GM19238 (cell line): ENCODE results near the gene HOXC12.

Source experiments
- DNase-seq: peaks from one replicate; pipeline ENCODE4 v3.0.0; 2011; ENCODE audit warnings: low spot score; ENCODE audit not compliant: insufficient read length

The HOXC12 gene, protein sequence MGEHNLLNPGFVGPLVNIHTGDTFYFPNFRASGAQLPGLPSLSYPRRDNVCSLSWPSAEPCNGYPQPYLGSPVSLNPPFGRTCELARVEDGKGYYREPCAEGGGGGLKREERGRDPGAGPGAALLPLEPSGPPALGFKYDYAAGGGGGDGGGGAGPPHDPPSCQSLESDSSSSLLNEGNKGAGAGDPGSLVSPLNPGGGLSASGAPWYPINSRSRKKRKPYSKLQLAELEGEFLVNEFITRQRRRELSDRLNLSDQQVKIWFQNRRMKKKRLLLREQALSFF

DNA sequence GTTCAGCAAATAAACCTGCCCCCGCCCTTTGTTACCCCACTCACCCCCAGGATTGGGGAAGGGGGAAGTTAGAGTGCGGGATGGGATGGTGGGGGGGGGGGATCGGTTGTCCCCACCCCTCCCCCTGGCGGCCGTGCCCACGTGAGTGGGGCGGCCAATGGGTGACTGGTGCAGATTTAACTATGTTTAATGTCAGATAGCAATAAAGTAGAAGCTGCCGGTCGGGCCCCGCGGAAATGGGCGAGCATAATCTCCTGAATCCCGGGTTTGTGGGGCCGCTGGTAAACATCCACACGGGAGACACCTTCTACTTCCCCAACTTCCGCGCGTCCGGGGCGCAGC lies at the start of gene HOXC12:
Gene HOXC12, plus strand, starts transcription at position 210 of the 342 bp plus-strand sequence. Its CDS starts 27 bp downstream, at position 237.
- DNase-seq = no peak

DNA sequence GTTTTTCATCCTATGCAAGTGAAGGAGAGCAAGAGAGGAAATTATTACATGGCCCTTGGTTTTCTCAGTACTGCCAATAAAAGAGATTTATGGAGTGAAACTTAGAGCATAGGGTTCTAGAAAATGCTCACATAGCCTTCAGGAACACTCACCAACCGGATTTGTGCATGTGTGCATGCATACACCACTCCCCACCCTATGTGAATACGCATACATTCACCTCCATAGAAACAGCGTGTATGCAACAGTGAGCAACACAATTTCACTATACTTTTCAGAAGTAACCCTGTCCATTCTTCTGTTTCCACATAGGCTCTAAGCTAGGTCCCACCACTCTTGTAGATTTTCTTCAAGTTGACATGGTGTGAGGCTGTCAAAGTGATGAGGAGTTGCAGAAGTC lies 47.6 kb upstream of the HOXC12 start:
- no peak for DNase-seq

DNA sequence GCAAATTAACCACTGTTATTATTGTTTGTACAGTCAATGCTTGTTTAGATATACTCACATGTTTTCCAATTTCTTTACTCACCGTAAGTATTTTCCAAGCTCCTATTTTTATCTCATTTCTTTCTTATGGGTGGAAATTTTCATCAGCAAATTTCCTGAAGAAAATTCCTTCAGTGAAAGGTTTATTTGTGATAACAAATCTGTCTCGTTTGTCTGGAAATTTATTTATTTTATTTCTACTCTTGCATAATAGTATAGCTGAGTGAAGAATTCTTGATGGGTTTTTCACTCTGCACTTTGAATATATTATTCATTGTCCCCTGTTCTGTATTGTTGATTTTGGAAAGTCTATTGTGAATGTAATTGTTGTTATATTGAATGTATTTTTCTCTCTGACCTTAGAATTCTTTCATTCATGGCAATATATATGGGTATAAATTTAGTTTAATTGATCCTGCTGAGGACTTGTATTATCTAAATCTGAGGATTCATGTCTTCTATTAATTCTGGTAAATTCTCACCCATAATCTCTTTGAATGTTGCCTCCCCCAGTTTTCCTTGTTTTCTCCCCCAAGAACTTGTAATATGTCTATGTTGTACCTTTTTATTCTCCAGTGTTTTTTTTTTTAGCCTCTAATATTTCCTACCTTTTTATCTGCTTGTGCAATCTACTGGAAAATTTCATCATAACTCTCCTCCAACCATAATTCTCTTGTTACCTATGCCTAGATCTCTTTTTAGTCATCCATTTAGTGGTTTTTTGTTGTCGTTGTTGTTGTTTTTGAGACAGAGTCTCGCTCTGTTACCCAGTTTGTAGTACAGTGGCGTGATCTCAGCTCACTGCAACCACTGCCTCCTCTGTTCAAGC lies 37.7 kb upstream of the HOXC12 start:
- no peak for DNase-seq

DNA sequence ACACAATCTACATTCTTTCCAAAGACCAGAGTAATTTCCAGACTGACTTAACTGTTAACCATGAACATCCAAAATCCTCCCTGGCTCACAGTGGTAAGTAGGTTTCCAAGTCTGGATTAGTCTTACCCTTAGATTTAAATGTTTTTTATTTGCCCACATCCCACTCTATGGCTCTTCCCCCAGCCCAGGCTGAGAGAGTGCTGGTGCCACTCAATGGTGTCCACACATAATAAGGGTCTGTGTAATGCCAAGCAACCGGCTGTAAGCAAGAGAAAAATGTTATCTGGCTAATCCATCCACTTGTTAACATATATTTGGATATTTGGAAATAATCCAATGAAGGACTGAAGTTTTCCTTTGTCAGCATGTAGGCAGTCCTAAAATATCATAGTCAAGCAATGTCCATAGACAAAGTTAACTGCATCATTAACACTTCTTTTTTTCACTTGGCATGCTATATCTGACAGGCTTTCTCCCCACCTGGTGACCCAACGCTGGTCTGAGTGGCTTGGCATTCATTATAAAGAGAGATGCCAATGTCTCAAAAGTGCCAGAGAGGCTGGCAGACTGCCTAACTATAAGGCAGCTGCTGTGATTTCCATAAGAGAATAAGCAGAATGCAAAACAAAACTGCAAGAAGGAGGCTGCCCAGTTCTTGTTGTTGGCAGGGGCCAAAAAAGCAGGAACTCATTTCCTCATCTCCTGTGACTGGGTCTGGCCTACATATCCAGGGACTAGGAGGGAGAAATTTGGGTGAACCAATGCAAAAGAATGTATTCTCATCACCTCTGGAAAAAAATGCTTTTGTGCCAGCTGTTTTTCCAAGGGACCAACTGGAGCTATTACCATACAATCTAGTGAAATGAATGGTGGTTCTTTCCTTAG lies 29.9 kb upstream of the HOXC12 start:
- no peak for DNase-seq

DNA sequence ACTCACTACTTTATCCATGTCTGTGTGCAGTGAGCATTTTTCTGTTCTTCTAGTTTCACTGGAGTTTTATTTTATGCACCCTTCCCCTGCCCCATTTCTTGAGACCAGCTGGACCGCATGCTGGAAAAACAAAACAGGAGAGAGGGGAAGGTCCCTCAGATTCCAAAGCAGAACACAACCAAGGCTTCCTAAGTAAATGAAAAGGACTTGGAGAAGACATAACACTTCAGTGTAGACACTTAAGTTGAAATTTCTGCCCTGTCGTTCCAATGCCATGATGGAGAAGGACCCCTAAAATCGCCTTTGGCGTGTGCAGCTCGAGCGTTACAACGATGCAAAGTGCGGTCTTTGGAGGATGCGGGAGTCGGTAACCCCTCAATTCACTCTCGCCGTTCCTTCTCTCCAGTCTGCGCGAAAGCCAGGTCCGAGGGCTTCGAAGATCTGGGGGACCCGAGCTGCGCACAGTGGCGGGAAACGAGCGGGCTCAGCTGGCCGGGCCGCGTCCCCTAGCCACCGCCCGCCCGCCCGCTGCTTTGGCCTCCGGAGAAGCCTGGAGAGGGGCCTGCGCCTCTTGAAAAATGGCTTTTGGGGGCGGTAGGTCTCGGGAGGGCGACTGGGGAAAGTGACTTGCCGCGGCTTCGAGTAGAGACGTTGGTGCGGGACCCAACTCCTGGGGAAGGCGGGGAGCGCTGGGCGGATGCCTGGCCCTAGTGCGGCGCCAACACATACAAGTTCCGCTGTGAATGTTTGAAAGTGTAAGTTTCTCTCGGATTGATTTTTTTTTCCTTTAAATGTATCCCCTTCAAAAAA lies 27.3 kb upstream of the HOXC12 start:
- DNase-seq = no peak

DNA sequence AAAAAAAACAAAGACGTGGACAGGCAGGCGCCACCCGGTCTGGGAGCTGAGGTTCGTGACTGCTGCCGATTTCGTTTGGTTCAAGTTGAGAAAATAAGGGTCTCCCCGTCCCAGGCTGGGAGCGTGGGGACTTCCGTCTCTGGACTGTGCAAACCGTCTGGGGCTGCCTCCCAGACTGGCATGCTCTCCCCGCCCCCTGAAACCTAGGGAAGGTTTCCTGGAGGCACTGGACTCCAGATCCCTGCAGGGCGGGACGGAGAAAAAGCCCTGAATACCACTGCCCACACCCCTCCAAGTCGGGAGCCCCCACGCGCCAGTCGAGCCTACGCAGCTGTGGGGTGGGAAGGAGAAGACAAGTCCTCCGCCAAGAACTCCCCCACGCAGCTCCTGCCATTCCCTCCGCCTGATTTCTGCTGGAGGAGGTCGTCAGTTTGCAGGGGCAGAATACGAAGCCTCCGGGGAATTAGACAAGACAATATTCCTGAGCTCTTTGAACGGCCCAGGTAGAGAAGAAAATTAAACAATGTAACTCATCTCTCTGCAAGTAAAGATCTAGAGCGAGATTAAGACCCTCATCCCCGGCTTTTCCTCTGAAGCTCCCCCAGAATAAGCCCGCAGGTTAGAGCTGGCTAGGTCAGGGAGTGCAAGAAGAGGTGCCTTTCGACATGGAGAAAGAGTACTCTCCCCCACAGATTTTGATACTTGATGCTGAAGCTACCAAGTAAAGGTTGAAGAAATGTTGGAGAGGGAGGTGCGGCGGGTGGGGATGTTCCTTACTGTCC lies 26.5 kb upstream of the HOXC12 start:
- no peak for DNase-seq

DNA sequence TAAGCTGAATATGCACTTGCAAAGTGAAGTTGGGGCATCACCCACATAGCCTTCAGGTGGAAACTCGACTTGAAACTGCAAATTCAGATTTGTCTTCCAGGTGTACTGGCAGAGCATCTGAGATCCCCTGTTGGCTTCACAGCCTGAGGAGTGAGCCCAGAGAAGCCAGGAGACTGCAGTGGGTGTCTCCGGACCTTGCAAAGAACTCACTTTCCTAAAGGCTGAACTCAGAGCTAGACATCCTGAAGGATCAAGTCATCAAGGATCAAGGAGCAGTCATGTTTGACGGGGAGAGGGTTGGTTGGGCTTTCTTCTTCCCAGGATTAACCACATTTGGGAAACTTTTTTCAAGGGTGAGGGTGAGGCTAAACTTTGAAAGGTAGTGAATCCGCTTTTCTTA lies 25.2 kb upstream of the HOXC12 start:
- no peak for DNase-seq

DNA sequence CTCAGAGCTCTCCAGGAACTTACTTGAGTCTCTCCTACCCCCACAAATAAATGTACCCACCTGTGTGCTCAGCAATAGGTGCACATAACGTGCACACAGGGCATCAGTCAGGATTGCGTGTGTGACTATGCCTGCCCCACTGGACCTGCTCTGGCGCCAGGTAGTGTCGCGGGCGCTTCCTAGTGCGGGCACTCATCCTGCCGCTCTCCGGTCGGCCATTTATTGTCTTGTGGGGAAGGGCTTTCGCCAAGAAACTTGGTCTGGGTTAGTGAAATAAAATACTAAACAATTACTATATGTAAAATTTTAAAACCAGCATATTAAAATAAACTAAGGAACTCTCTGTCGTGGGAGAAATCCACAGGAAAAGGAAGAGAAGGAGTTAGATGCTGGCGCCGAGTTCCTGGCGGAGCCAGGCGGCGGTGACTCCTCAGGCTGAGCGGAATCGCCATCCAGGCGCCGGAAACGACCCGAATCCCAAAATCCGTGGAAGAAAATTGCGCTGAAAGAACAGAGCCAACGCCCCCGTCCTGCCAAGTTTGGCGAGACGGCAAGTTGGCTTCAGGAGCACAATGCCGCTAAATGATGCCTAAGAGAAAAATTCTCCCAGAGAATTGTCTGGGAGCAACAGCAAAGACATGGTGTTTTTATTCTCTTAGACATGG lies 24.0 kb upstream of the HOXC12 start:
- no peak for DNase-seq

DNA sequence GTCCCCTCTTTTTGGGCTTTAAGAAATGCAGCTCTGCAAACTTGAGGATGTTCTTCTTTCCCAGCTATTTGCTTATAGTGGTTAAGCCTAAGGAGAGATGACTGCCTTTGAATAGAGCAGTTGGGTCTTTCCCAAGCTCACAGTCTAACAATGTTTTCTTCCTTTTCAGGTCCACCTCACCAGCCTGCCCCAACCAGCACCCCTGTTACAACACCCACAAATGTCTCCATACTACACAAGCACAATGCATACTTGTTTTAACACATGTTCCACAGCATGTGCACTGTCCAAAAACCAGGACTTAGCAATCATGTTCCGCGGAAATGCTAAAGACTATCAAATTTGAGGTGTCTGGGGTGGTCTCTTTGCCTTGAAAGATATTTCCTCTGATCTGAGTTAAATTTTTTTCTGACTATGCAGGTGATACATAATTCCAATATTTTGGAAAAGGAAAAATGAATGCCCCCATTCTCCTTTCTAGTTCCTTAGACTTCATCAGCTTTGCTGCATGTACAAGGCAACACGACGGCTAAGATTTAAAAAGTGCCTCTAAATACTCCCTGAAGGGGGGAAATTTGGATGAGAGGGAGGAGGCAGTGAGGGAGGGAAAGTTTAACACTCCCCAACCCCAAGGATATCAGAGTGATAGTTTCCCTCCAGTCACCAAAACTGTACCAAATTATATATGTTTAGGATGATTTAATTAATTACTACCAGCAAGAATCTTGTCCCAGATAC lies 22.7 kb upstream of the HOXC12 start:
- DNase-seq = no peak

DNA sequence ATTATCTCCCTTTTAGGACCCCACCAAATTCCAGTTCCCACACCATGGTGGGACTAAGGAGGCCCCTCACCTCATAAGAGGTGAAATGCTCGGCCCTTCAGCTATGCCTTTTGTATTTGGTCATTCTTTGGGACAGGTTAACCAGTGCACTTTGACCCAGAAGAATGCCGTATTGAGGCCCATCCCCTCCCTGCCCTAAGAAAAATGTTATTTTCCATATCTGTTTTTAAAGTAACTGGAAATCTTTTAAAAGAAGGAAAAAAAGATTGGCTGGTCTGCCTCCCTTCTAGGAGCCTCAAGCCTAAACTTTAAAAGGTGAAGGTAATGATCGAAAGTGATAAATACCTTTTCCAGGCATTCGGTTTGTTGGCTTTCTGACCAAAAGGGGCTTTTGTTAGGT lies 21.8 kb upstream of the HOXC12 start:
- no peak for DNase-seq

DNA sequence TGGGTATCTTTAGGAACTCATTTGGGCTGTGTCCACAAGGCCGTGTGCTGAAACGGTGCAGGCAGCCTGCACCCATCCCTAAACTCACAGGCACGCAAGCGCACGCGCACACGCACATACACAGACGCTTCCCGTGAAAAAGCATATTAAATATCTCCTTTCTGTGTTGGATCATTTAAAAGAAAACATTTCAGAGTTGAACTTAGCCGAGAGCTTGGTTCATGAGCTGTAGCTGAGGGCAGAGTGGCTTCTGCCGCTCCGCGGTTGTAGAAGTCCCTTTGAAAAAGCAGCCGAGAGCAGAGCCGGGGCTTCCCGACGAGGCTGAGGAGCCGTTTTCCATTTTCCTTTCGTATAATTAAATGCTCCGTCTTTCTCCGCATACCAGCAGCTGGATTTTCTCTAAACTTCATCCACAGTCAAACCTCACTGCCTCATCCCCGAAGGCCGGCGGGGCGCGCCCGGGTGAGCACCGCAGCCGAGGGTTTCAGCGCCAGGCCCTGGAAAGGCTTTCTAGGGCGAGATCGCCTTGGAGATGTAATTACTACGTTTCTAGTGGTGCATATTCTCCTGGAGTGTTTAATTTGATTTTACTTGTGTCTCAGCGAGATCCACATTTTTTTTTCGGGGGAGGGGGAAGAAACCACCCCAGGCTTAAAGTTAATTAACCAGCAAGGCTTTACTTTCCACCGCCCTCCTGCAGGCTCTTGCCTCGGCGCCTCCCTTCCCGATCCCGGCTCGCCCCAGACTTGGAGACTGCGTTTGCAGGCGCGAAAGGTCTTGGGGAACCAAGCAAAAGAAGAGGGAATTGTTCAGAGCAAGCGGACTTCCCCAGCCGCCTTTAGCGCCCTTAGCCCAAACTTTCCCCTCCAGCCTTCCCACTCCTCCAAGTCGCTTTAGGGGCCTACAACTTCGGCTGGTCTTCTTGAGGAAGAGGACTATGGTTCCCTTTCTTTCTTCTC lies 19.0 kb upstream of the HOXC12 start:
- no peak for DNase-seq

DNA sequence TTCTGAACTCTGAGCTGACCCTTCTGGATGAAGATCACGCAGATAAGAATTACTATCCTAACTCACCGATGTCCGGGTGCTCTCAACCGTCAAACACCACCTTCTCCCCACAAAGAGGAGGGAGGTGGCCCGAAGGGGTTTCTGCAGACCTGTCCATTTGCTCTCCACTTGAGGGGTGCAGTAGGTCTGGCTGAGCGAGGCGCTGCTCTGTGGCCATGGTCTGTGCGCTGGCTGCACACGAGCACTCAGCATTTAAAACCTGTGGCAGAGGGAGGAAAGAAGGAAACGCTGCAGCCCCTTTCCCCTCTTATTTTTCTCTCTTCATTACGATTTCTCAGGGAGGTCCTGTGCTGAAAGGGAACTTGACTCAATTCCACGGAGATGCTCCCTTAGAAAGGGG lies 17.6 kb upstream of the HOXC12 start:
- DNase-seq = no peak

DNA sequence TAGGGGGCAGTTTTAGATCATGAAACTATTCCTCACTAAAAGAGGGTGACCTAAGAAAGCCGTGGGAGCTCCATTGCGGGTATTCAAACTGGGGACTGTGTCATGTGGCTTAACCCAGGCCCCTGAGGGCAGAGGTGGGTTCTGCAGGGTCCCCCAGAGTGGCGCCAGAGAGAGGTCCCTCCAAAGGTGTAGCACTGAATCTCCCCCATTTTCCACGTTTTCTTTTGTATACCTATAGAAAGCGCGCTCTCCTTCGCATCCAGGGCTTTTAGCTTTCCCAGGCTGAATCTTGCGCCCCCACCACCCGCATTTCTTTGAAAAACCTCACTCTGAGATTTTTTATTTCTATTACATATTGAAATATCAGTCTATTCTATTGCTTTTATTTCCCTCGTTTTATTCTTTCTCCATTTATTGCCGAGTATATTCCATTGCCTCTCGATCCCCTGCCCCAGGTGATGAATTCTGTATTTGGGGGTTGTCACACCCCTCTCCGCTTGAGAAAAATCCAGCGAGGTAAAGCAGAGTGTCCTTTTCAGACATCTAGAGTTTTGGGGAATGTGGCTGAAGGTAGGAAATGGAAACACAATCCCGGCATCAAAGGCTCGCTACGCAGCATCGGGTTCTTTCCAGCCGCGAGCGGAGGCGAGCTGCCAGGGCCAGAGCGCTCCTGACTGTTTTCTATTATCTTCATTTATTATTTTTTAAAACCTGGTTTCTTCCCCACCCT lies 16.9 kb upstream of the HOXC12 start:
- DNase-seq = no peak

DNA sequence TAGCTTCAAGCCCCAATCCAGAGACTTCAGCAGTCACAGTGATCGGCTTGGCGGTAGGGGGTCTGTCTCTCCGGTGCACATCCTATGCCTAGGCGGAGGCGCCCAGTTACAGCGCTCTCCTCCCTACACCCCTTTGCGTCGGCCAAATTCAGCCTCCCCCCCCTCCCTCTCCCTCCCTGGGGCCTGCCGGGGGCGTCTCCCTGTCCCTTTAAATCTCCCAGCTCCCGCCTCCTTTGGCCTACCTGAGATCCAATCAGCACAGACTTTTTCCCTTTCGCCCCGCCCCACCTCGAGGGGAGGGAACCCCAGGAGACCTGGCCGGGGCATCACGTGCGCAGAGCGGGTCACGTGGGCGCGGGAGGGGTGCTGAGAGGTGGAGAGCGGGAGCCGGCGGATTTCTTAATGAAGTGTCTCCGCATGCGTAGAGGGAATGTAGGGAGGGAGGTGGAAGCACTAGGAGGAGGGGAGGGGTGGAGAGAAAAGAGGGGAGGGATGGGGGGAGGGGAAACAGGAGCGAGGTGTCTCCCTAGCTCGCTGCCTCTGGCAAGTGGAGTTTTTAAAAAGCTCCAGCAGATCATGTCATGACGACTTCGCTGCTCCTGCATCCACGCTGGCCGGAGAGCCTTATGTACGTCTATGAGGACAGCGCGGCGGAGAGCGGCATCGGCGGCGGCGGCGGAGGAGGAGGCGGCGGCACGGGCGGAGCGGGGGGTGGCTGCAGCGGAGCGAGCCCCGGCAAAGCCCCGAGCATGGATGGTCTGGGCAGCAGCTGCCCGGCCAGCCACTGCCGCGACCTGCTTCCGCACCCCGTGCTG lies 16.2 kb upstream of the HOXC12 start, which contains the start of gene HOXC13:
Gene HOXC13, plus strand, starts transcription at position 506 of the 815 bp plus-strand sequence. Its CDS starts 76 bp downstream, at position 582.
- DNase-seq = no peak

DNA sequence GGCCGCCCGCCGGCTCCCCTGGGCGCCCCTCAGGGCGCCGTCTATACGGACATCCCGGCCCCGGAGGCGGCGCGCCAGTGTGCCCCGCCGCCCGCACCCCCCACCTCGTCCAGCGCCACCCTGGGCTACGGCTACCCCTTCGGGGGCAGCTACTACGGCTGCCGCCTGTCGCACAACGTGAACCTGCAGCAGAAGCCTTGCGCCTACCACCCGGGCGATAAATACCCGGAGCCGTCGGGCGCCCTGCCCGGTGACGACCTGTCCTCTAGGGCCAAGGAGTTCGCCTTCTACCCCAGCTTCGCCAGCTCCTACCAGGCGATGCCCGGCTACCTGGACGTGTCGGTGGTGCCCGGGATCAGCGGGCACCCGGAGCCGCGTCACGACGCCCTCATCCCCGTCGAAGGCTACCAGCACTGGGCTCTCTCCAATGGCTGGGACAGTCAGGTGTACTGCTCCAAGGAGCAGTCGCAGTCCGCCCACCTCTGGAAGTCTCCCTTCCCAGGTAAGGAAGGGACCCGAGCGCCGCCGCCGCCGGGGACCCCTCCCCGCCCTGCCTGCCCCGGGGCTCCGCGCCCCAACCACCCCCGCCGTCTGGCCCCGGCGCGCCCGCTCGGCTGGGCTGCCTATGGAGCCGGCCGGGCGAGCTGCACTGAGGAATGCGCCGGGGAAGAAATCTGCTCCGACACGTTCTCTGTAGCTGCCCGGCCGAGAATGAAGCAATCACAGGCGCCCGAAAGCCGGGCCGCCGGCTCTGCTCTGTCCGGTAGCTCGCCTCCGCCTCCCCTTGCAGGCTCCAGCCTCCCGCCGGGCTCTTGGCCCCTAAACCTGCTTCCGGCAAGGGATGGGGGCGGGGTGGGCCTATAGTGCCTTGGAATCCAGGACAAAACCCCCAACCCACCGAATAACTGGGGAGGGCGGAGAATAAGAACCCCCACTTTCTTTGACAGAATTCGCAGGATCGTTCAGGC lies 15.3 kb upstream of the HOXC12 start:
- DNase-seq = no peak
